CD14-positive monocyte (primary cell): ENCODE measurements around the gene CREB5. TPM values are rescaled to one million over a fixed set of nuclear protein-coding genes. Genes with fewer than 3 reads are reported as not detected.

Source experiments
- DNase-seq, 3 donors: peaks; one replicate each; pipeline ENCODE4 v3.0.0-alpha.2; 2011 to 2022
- H2AFZ ChIP-seq: 2 replicates; pipeline ENCODE4 v1.6.0; 2012; ENCODE audit warnings: mild to moderate bottlenecking, low read depth, low read length, inconsistent platforms; ENCODE audit not compliant: insufficient read depth, poor library complexity, severe bottlenecking
- H3K27ac ChIP-seq, 2 donors: 1 replicate in 1 of 2; 2 replicates in 1 of 2; pipeline ENCODE4 v1.5.1; 2012 to 2013; ENCODE audit warnings: low read length in 2 of 2, control low read depth in 1 of 2, inconsistent platforms in 1 of 2, low read depth in 1 of 2, mild to moderate bottlenecking in 1 of 2
- H3K27me3 ChIP-seq, 2 donors: one replicate each; pipeline versions ENCODE4 v1.6.0 to v1.6.1; 2011 to 2013; ENCODE audit warnings: low read length in 2 of 2; ENCODE audit not compliant: control insufficient read depth in 2 of 2, insufficient read depth in 2 of 2
- H3K36me3 ChIP-seq, 2 donors: replicated peaks in 1 of 2; 1 replicate in 1 of 2; 2 replicates in 1 of 2; pipeline versions ENCODE4 v1.5.1 to v1.6.1; 2012 to 2013; ENCODE audit warnings: low read length in 2 of 2, control low read depth in 1 of 2, inconsistent platforms in 1 of 2, mild to moderate bottlenecking in 1 of 2; ENCODE audit not compliant: insufficient read depth in 2 of 2, control insufficient read depth in 1 of 2
- H3K4me1 ChIP-seq, 2 donors: 1 replicate in 1 of 2; 2 replicates in 1 of 2; pipeline versions ENCODE4 v1.5.1 to v1.6.1; 2012 to 2013; ENCODE audit warnings: low read length in 2 of 2, control low read depth in 1 of 2, inconsistent platforms in 1 of 2, mild to moderate bottlenecking in 1 of 2, moderate library complexity in 1 of 2; ENCODE audit not compliant: insufficient read depth in 2 of 2, control insufficient read depth in 1 of 2
- H3K4me2 ChIP-seq: replicated peaks from 2 replicates; pipeline ENCODE3; 2012; ENCODE audit warnings: low read length, moderate library complexity, mild to moderate bottlenecking; ENCODE audit not compliant: poor library complexity, severe bottlenecking; ENCODE audit errors: extremely low read depth
- H3K4me3 ChIP-seq, 3 experiments: fragments of 200-600 bp in 1 of 3; sonication (generic) in 1 of 3; replicated peaks in 1 of 3; 1 replicate in 2 of 3; 2 replicates in 1 of 3; pipeline ENCODE4 v1.5.1; 2011 to 2013; ENCODE audit warnings: low read length in 3 of 3, mild to moderate bottlenecking in 3 of 3, control low read depth in 2 of 3, low read depth in 2 of 3, inconsistent platforms in 1 of 3, moderate library complexity in 1 of 3
- H3K79me2 ChIP-seq: 2 replicates; pipeline ENCODE4 v1.6.0; 2012; ENCODE audit warnings: mild to moderate bottlenecking, control low read depth, inconsistent platforms, low read length, moderate library complexity; ENCODE audit not compliant: insufficient read depth
- H3K9ac ChIP-seq: 2 replicates; pipeline ENCODE4 v1.6.0; 2017; ENCODE audit warnings: low read length, mild to moderate bottlenecking; ENCODE audit not compliant: insufficient read depth, poor library complexity, severe bottlenecking
- H3K9me3 ChIP-seq, 2 donors: replicated peaks in 1 of 2; 1 replicate in 1 of 2; 2 replicates in 1 of 2; pipeline versions ENCODE4 v1.5.1 to v1.6.1; 2012 to 2013; ENCODE audit warnings: low read length in 2 of 2, control low read depth in 1 of 2; ENCODE audit not compliant: control insufficient read depth in 1 of 2, insufficient read depth in 1 of 2
- H4K20me1 ChIP-seq: 2 replicates; pipeline ENCODE4 v1.6.0; 2012; ENCODE audit warnings: mild to moderate bottlenecking, low read length, control low read depth, moderate library complexity; ENCODE audit not compliant: insufficient read depth
- H3K27ac Mint-ChIP-seq, 7 donors: one replicate each; pipeline ENCODE4 v1.8.0; 2020; ENCODE audit warnings: mild to moderate bottlenecking in 7 of 7, mixed read lengths in 7 of 7, moderate library complexity in 6 of 7, inconsistent platforms in 2 of 7
- H3K27me3 Mint-ChIP-seq, 3 donors: one replicate each; pipeline ENCODE4 v1.8.0; 2021 to 2022; ENCODE audit warnings: low read depth in 3 of 3, mild to moderate bottlenecking in 3 of 3, mixed read lengths in 3 of 3, moderate library complexity in 3 of 3, inconsistent platforms in 1 of 3
- H3K36me3 Mint-ChIP-seq, 2 donors: one replicate each; pipeline ENCODE4 v1.8.0; 2020; ENCODE audit warnings: mixed read lengths in 2 of 2, inconsistent platforms in 1 of 2, mild to moderate bottlenecking in 1 of 2
- H3K4me1 Mint-ChIP-seq: one replicate; pipeline ENCODE4 v1.8.0; 2020; ENCODE audit warnings: mild to moderate bottlenecking, mixed read lengths
- H3K4me3 Mint-ChIP-seq, 2 donors: one replicate each; pipeline ENCODE4 v1.8.0; 2020; ENCODE audit warnings: mild to moderate bottlenecking in 2 of 2, mixed read lengths in 2 of 2, moderate library complexity in 1 of 2
- H3K9me3 Mint-ChIP-seq, 7 donors: one replicate each; pipeline ENCODE4 v1.8.0; 2020 to 2022; ENCODE audit warnings: mixed read lengths in 7 of 7, mild to moderate bottlenecking in 6 of 7, moderate library complexity in 6 of 7, inconsistent platforms in 2 of 7
- WGBS: methylation state at CpG from one replicate; pipeline ENCODE4 v1.1.5; 2013; ENCODE audit warnings: missing lambda C conversion rate; ENCODE audit not compliant: insufficient coverage; 5-methylcytosine and 5-hydroxymethylcytosine counted together
- intact Hi-C, 2 donors: fragments of 100-400 bp; cut with micrococcal nuclease; formaldehyde crosslinking; loops; one replicate each; pipeline versions ENCODE4 v1.15.0 to v1.15.1; 2023
- polyA plus RNA-seq, 3 donors: library from polyadenylated mRNA; depleted of rRNA in 1 of 3; unstranded in 2 of 3; stranded (reverse) in 1 of 3; fragments of 300-500 nt in 2 of 3; fragments of >200 nt in 1 of 3; fragmentation: Illumina TruSeq in 2 of 3; gene quantifications; 1 replicate in 2 of 3; 2 replicates in 1 of 3; pipeline ENCODE4 v1.2.3, GENCODE V29; 2012 to 2021
- TF ChIP-seq, protein P1 (sequence below): fragments of 200-600 bp; IDR thresholded peaks from one replicate; pipeline ENCODE4 v1.8.0; 2022; ENCODE audit warnings: antibody characterized with exemption, mild to moderate bottlenecking

Gene CREB5
- polyA plus RNA-seq, 3 donors: 25.1 to 72.3 (median 44.2) TPM

DNA sequence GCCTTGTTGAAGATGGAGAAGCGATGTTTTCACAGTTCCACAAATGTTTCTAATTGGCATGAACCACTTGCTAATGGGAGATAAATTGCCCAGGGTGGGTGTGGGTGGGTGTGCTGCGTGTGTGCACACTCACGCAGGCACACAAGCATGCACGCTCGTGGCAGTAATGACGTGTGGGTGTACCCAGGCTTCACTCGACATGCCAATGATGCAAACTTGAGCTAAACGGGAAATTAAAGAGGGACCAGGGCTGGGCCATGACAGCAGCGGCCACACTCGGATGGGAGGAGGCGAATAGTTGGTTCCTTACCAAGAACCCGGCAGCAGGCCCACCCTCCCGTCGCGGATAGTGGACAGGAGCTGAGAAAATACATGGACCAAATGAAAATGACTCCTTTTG lies 386.0 kb downstream of the CREB5 start:
- Histone ChIP-seq H3K9me3 (no peaks in the 10 kb centered on the region), H3K27me3 (no peaks in the 10 kb centered on the region), H2AFZ (no peak overlapping the region), H3K4me3 (no peak overlapping the region), H3K27ac (no peak overlapping the region), H4K20me1 (peaks cover 93% of the 10 kb centered on the region), H3K79me2 (no peaks in the 10 kb centered on the region), H3K4me2 (no peak overlapping the region), H3K36me3 (peaks cover 0 to 31% of the 10 kb centered on the region in 2 donors), H3K4me1 (peaks cover 17 to 20% of the 10 kb centered on the region in 2 donors), H3K9ac (no peak overlapping the region)
- Mint-ChIP-seq H3K4me3 (no peak overlapping the region), H3K4me1 (peaks cover 23% of the 10 kb centered on the region), H3K9me3 (peaks cover 0 to 2% (median 0%) of the 10 kb centered on the region in 7 donors), H3K36me3 (peaks cover 25 to 53% of the 10 kb centered on the region in 2 donors), H3K27me3 (peaks cover 0 to under 1% (median under 1%) of the 10 kb centered on the region in 3 donors), H3K27ac (no peak overlapping the region)
- no peak for DNase-seq
- TF ChIP-seq, protein P1, sequence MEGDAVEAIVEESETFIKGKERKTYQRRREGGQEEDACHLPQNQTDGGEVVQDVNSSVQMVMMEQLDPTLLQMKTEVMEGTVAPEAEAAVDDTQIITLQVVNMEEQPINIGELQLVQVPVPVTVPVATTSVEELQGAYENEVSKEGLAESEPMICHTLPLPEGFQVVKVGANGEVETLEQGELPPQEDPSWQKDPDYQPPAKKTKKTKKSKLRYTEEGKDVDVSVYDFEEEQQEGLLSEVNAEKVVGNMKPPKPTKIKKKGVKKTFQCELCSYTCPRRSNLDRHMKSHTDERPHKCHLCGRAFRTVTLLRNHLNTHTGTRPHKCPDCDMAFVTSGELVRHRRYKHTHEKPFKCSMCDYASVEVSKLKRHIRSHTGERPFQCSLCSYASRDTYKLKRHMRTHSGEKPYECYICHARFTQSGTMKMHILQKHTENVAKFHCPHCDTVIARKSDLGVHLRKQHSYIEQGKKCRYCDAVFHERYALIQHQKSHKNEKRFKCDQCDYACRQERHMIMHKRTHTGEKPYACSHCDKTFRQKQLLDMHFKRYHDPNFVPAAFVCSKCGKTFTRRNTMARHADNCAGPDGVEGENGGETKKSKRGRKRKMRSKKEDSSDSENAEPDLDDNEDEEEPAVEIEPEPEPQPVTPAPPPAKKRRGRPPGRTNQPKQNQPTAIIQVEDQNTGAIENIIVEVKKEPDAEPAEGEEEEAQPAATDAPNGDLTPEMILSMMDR: no peak
- intact Hi-C loops: no loop called here
- WGBS: 96% methylated on average over 13 of the region's 15 CpGs

DNA sequence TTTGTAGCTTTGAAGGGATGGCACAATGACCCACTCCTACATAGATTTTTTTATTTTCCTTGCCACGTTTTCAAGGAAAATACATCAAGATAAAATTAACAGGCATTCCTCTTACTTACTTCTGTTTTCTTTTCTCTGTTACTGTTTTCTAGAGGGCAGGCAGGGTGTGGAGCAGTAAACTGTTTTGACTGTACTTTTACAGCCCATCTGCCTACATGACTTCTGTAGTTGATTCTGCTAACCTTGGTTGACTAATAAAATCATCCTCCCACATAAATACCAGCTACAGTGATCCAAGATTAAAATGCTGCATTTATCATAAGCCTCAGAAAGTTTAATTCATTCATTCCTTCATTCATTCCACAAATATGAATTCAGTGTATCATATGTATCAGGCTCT lies 387.3 kb downstream of the CREB5 start:
- H3K27me3 Mint-ChIP-seq: peaks cover 0 to 5% (median 3%) of the 10 kb centered on the region in 3 donors
- H3K79me2 ChIP-seq: no peaks in the 10 kb centered on the region
- H4K20me1 ChIP-seq: peaks cover 92% of the 10 kb centered on the region
- H3K4me3 ChIP-seq: no peak overlapping the region
- no peak overlapping the region for H3K4me3 Mint-ChIP-seq
- WGBS: no CpG with 5 or more reads among the region's 1 CpG
- H3K9me3 Mint-ChIP-seq: peaks cover 0 to 5% (median 2%) of the 10 kb centered on the region in 7 donors
- H3K27me3 ChIP-seq: no peaks in the 10 kb centered on the region
- H3K27ac Mint-ChIP-seq: peak overlapping the region; percentile 59 to 92 (median 86)
- DNase-seq: no peak
- H3K4me1 ChIP-seq: peaks cover 17 to 20% of the 10 kb centered on the region in 2 donors
- intact Hi-C loops: no loop called here
- H3K36me3 ChIP-seq: peaks cover 10 to 31% of the 10 kb centered on the region in 2 donors
- H3K36me3 Mint-ChIP-seq: peaks cover 27 to 55% of the 10 kb centered on the region in 2 donors
- H2AFZ ChIP-seq: no peak overlapping the region
- H3K4me2 ChIP-seq: no peak overlapping the region
- H3K27ac ChIP-seq: peak overlapping the region in 1 of 2 donors; percentile 84
- no peaks in the 10 kb centered on the region for H3K9me3 ChIP-seq
- H3K4me1 Mint-ChIP-seq: peaks cover 23% of the 10 kb centered on the region
- H3K9ac ChIP-seq: no peak overlapping the region
- TF ChIP-seq, protein P1: no peak
